Body of pancreas (tissue), 4 donors: ENCODE data around the gene NCBP2.

Source experiments
- CTCF ChIP-seq, 7 experiments: fragments of 450-650 bp in 4 of 7; fragments of 200-600 bp in 3 of 7; sonication (generic) in 3 of 7; IDR thresholded peaks; one replicate each; pipeline ENCODE4 v1.5.1; 2016 to 2019; ENCODE audit warnings: antibody characterized with exemption in 7 of 7
- POLR2A ChIP-seq, 3 donors: fragments of 450-650 bp; IDR thresholded peaks; one replicate each; pipeline ENCODE4 v1.6.1; 2016; ENCODE audit warnings: antibody characterized with exemption in 3 of 3, mild to moderate bottlenecking in 2 of 3

DNA sequence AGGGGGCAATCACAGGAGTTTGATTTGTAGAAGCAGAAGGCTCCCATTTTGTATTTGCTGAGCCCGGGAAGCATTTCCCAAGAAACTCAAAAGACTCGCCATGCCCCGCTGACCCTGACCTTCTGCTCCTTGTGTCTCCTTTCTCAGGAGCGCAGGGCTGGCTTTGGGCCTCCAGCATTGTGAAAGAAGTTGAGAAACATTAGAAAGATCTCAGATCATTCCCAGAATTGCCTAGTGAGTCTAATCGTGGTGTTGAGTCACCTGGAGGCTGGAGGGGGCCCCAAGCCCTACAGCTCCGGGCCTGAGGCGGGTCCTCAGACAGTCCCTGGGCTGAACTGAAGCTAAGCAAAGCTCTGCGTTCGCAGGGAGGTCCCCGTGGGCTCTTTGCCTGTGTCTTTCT, 37.2 kb upstream of the NCBP2 start:
- TF ChIP-seq CTCF (IDR thresholded peaks at IDR 0.05) (no peak), POLR2A (IDR thresholded peaks at IDR 0.05) (no peak)
